ENCODE data around the gene SHLD1.

SHLD1 gene

GRCh38 chr20:5888041-5888440 lies 137.8 kb downstream of the SHLD1 start:
- no peak for DNase-seq (ENCODE audit: low read depth, low spot score)

GRCh38 chr20:5890773-5891441 lies 140.7 kb downstream of the SHLD1 start:
- DNase-seq (ENCODE audit: low read depth, low spot score), result no peak

- no peak for DNase-seq (ENCODE audit: low read depth, low spot score)
These were observed 142.9 kb downstream of the SHLD1 start for GRCh38 chr20:5893052-5893451.

- DNase-seq (ENCODE audit: low read depth, low spot score), result no peak
These were observed 143.4 kb downstream of the SHLD1 start for GRCh38 chr20:5893621-5894020.

GRCh38 chr20:5895626-5896025 lies 145.4 kb downstream of the SHLD1 start:
- no peak for DNase-seq (ENCODE audit: low read depth, low spot score)

GRCh38 chr20:5899444-5899843 lies 149.2 kb downstream of the SHLD1 start:
- DNase-seq (ENCODE audit: low read depth, low spot score), result no peak

- no peak for DNase-seq (ENCODE audit: low read depth, low spot score)
These were observed 150.7 kb downstream of the SHLD1 start for GRCh38 chr20:5900908-5901307.

GRCh38 chr20:5908981-5909380 lies 158.8 kb downstream of the SHLD1 start:
- DNase-seq (ENCODE audit: low read depth, low spot score), result no peak

- no peak for DNase-seq (ENCODE audit: low read depth, low spot score)
These were observed 160.0 kb downstream of the SHLD1 start for GRCh38 chr20:5910186-5910585.

GRCh38 chr20:5913166-5913565 lies 163.0 kb downstream of the SHLD1 start:
- DNase-seq (ENCODE audit: low read depth, low spot score), result no peak

All from activated CD4-positive, CD25-positive, alpha-beta regulatory T cell treated with anti-CD3 and anti-CD28 coated beads, Interleukin-2, amount 50 U/mL, for 16 hours (primary cell).